ENCODE data around the gene SH3PXD2A. TPM values are rescaled to one million over a fixed set of nuclear protein-coding genes. Genes with fewer than 3 reads are reported as not detected.

SH3PXD2A gene
- 10 to 100 TPM; 14.3 to 30.5 (median 14.7) TPM for total RNA-seq

GRCh38 chr10:103855424-103855823 lies at the start of gene SH3PXD2A:
TSS of gene SH3PXD2A (minus strand) at chr10:103855576. CDS start at chr10:103855266, 310 bp downstream.
- Histone ChIP-seq H3K27me3 (no peaks in the 10 kb centered on the region), H3K4me3 (peak within 1 kb of the TSS; percentile 60 to 79 (median 73)), H3K4me1 (peaks cover 4 to 17% of the 10 kb centered on the region in 2 donors), H3K9me3 (no peaks in the 10 kb centered on the region), H3K36me3 (no peaks in the 10 kb centered on the region), H3K27ac (peak within 1 kb of the TSS; percentile 77 to 84)
- intact Hi-C loops (cut with DNase I; ENCODE audit: low total_unique reads), result no loop called here
- no peak for DNase-seq (ENCODE audit: low spot score in 2 of 2)
- no peak for TF ChIP-seq POLR2AphosphoS5 (IDR thresholded peaks at IDR 0.05)
- TF ChIP-seq CTCF (IDR thresholded peaks at IDR 0.05), result peak in 1 of 3 donors; percentile 39
- TF ChIP-seq POLR2A (IDR thresholded peaks at IDR 0.05), result no peak

- H3K4me1 ChIP-seq, result peaks cover 0 to 3% of the 10 kb centered on the region in 2 donors
- intact Hi-C loops (cut with DNase I; ENCODE audit: low total_unique reads), result loop anchor here (5.0 kb wide), 1 partner anchor 66 kb away; the partner anchor contains the start of gene SLK
- TF ChIP-seq CTCF (IDR thresholded peaks at IDR 0.05) (no peak), POLR2A (IDR thresholded peaks at IDR 0.05) (no peak), POLR2AphosphoS5 (IDR thresholded peaks at IDR 0.05) (no peak)
- no peak for DNase-seq (ENCODE audit: low spot score in 2 of 2)
- H3K27ac ChIP-seq, result peak overlapping the region in 1 of 2 donors; percentile 58
- no peaks in the 10 kb centered on the region for H3K9me3 ChIP-seq
- H3K36me3 ChIP-seq, result no peaks in the 10 kb centered on the region
- no peaks in the 10 kb centered on the region for H3K27me3 ChIP-seq
- no peak overlapping the region for H3K4me3 ChIP-seq
These were observed 45.9 kb upstream of the SH3PXD2A start for GRCh38 chr10:103901299-103901698.

GRCh38 chr10:103899312-103899711 lies 43.9 kb upstream of the SH3PXD2A start:
- no peak for TF ChIP-seq CTCF (IDR thresholded peaks at IDR 0.05)
- TF ChIP-seq POLR2AphosphoS5 (IDR thresholded peaks at IDR 0.05), result no peak
- TF ChIP-seq POLR2A (IDR thresholded peaks at IDR 0.05), result no peak
- Histone ChIP-seq H3K27ac (no peak overlapping the region), H3K4me1 (peaks cover 0 to 3% of the 10 kb centered on the region in 2 donors), H3K9me3 (no peaks in the 10 kb centered on the region), H3K36me3 (no peaks in the 10 kb centered on the region), H3K27me3 (no peaks in the 10 kb centered on the region), H3K4me3 (no peak overlapping the region)
- DNase-seq (ENCODE audit: low spot score in 2 of 2), result no peak
- intact Hi-C loops (cut with DNase I; ENCODE audit: low total_unique reads), result no loop called here

GRCh38 chr10:103897241-103897774 lies 41.9 kb upstream of the SH3PXD2A start:
- TF ChIP-seq POLR2AphosphoS5 (IDR thresholded peaks at IDR 0.05) (no peak), POLR2A (IDR thresholded peaks at IDR 0.05) (no peak), CTCF (IDR thresholded peaks at IDR 0.05) (no peak)
- Histone ChIP-seq H3K27ac (peak overlapping the region; percentile 6 to 23), H3K4me1 (peaks cover 0 to 3% of the 10 kb centered on the region in 2 donors), H3K4me3 (no peak overlapping the region), H3K9me3 (no peaks in the 10 kb centered on the region), H3K36me3 (no peaks in the 10 kb centered on the region), H3K27me3 (no peaks in the 10 kb centered on the region)
- intact Hi-C loops (cut with DNase I; ENCODE audit: low total_unique reads), result no loop called here
- DNase-seq (ENCODE audit: low spot score in 2 of 2), result no peak

GRCh38 chr10:103896225-103896624 lies 40.8 kb upstream of the SH3PXD2A start:
- no peaks in the 10 kb centered on the region for H3K36me3 ChIP-seq
- no peak for DNase-seq (ENCODE audit: low spot score in 2 of 2)
- peaks cover 0 to 3% of the 10 kb centered on the region in 2 donors for H3K4me1 ChIP-seq
- TF ChIP-seq POLR2A (IDR thresholded peaks at IDR 0.05) (no peak), POLR2AphosphoS5 (IDR thresholded peaks at IDR 0.05) (no peak)
- intact Hi-C loops (cut with DNase I; ENCODE audit: low total_unique reads), result no loop called here
- H3K9me3 ChIP-seq, result no peaks in the 10 kb centered on the region
- H3K27ac ChIP-seq, result peak overlapping the region; percentile 72 to 75
- no peak overlapping the region for H3K4me3 ChIP-seq
- H3K27me3 ChIP-seq, result no peaks in the 10 kb centered on the region
